A549 (cell line): Measurements from ENCODE around the gene KLHL29.

Experiments
- CTCF ChIP-seq: fragments of >200 bp; sonication (Bioruptor Twin); formaldehyde crosslinking; IDR thresholded peaks from 3 replicates; pipeline ENCODE4 v1.5.1; 2016
- MAFK ChIP-seq: fragments of 450-650 bp; IDR thresholded peaks from 2 replicates; pipeline ENCODE4 v1.6.1; 2014; ENCODE audit not compliant: partially characterized antibody
- TFCP2L1 ChIP-seq: fragments of 250-450 bp; sonication (Bioruptor Pico); IDR thresholded peaks from 2 replicates; pipeline ENCODE4 v1.5.0; 2021; ENCODE audit warnings: mild to moderate bottlenecking

GRCh38 chr2:23662466-23662865 is 277.5 kb downstream of the KLHL29 start:
- TF ChIP-seq TFCP2L1 (CRISPR knock-in tag) (no peak), CTCF (no peak), MAFK (no peak)
